Measurements from ENCODE around the gene ZNF396.

ZNF396 gene

GRCh38 chr18:35390951-35391700 lies 14.0 kb upstream of the ZNF396 start:
- Histone ChIP-seq H2AFZ (ENCODE audit: low read length) (no peak overlapping the region), H3K36me3 (replicated peaks; ENCODE audit: insufficient read depth, low read length) (no peaks in the 10 kb centered on the region), H3K79me2 (ENCODE audit: low read length) (no peaks in the 10 kb centered on the region), H3K9ac (ENCODE audit: low read length) (no peak overlapping the region), H4K20me1 (ENCODE audit: insufficient read depth, low read length) (no peaks in the 10 kb centered on the region), H3K9me3 (replicated peaks; ENCODE audit: insufficient read depth, low read length) (no peaks in the 10 kb centered on the region), H3K9me2 (replicated peaks; ENCODE audit: insufficient read depth, low read length) (no peaks in the 10 kb centered on the region), H3K27me3 (replicated peaks; ENCODE audit: insufficient read depth, low read length) (no peaks in the 10 kb centered on the region), H3K4me1 (ENCODE audit: low read length) (no peaks in the 10 kb centered on the region), H3K4me3 (ENCODE audit: low read length) (no peak overlapping the region), H3K4me2 (ENCODE audit: low read depth, low read length) (no peak overlapping the region), H3K27ac (ENCODE audit: low read length) (no peak overlapping the region), H3F3A (ENCODE audit: insufficient read depth, low read length) (no peaks in the 10 kb centered on the region)
- DNase-seq = no peak
- TF ChIP-seq EZH2phosphoT487 (IDR thresholded peaks at IDR 0.05; ENCODE audit: low read length) = no peak
- no peak for TF ChIP-seq CTCF (IDR thresholded peaks at IDR 0.05; ENCODE audit: low read length)
- TF ChIP-seq EZH2 (optimal IDR thresholded peaks at IDR 0.05; ENCODE audit: low read depth, low read length) = no peak

- no peaks in the 10 kb centered on the region for H4K20me1 ChIP-seq (ENCODE audit: insufficient read depth, low read length)
- no peaks in the 10 kb centered on the region for H3K9me3 ChIP-seq (replicated peaks; ENCODE audit: insufficient read depth, low read length)
- H3K9me2 ChIP-seq (replicated peaks; ENCODE audit: insufficient read depth, low read length) = no peaks in the 10 kb centered on the region
- H3K4me3 ChIP-seq (ENCODE audit: low read length) = no peak overlapping the region
- H3K27ac ChIP-seq (ENCODE audit: low read length) = no peak overlapping the region
- no peaks in the 10 kb centered on the region for H3K79me2 ChIP-seq (ENCODE audit: low read length)
- H3K4me2 ChIP-seq (ENCODE audit: low read depth, low read length) = no peak overlapping the region
- TF ChIP-seq EZH2 (optimal IDR thresholded peaks at IDR 0.05; ENCODE audit: low read depth, low read length) (no peak), CTCF (IDR thresholded peaks at IDR 0.05; ENCODE audit: low read length) (no peak), EZH2phosphoT487 (IDR thresholded peaks at IDR 0.05; ENCODE audit: low read length) (no peak)
- H3F3A ChIP-seq (ENCODE audit: insufficient read depth, low read length) = no peaks in the 10 kb centered on the region
- H3K9ac ChIP-seq (ENCODE audit: low read length) = no peak overlapping the region
- no peaks in the 10 kb centered on the region for H3K36me3 ChIP-seq (replicated peaks; ENCODE audit: insufficient read depth, low read length)
- H3K27me3 ChIP-seq (replicated peaks; ENCODE audit: insufficient read depth, low read length) = no peaks in the 10 kb centered on the region
- no peak overlapping the region for H2AFZ ChIP-seq (ENCODE audit: low read length)
- no peak for DNase-seq
- no peaks in the 10 kb centered on the region for H3K4me1 ChIP-seq (ENCODE audit: low read length)
Observed at GRCh38 chr18:35389095-35389618, 12.0 kb upstream of the ZNF396 start.

GRCh38 chr18:35387152-35387571 lies 10.0 kb upstream of the ZNF396 start:
- Histone ChIP-seq H3K36me3 (replicated peaks; ENCODE audit: insufficient read depth, low read length) (no peaks in the 10 kb centered on the region), H3K79me2 (ENCODE audit: low read length) (no peaks in the 10 kb centered on the region), H3K4me1 (ENCODE audit: low read length) (no peaks in the 10 kb centered on the region), H2AFZ (ENCODE audit: low read length) (no peak overlapping the region), H3K9me3 (replicated peaks; ENCODE audit: insufficient read depth, low read length) (no peaks in the 10 kb centered on the region), H3K9ac (ENCODE audit: low read length) (no peak overlapping the region), H4K20me1 (ENCODE audit: insufficient read depth, low read length) (no peaks in the 10 kb centered on the region), H3F3A (ENCODE audit: insufficient read depth, low read length) (no peaks in the 10 kb centered on the region), H3K4me3 (ENCODE audit: low read length) (no peak overlapping the region), H3K27ac (ENCODE audit: low read length) (no peak overlapping the region), H3K4me2 (ENCODE audit: low read depth, low read length) (no peak overlapping the region), H3K9me2 (replicated peaks; ENCODE audit: insufficient read depth, low read length) (no peaks in the 10 kb centered on the region), H3K27me3 (replicated peaks; ENCODE audit: insufficient read depth, low read length) (no peaks in the 10 kb centered on the region)
- no peak for DNase-seq
- TF ChIP-seq CTCF (IDR thresholded peaks at IDR 0.05; ENCODE audit: low read length) (peak; percentile 16; the same call in 1 of the 2 replicates), EZH2phosphoT487 (IDR thresholded peaks at IDR 0.05; ENCODE audit: low read length) (no peak)
